ENCODE results near the gene OAF. TPM values are rescaled to one million over a fixed set of nuclear protein-coding genes. Genes with fewer than 3 reads are reported as not detected.

OAF gene
- polyA plus RNA-seq, 1 donor = 36.7 TPM

GRCh38 chr11:120200677-120201076 is 10.2 kb upstream of the OAF start:
- DNase-seq = no peak

DNA sequence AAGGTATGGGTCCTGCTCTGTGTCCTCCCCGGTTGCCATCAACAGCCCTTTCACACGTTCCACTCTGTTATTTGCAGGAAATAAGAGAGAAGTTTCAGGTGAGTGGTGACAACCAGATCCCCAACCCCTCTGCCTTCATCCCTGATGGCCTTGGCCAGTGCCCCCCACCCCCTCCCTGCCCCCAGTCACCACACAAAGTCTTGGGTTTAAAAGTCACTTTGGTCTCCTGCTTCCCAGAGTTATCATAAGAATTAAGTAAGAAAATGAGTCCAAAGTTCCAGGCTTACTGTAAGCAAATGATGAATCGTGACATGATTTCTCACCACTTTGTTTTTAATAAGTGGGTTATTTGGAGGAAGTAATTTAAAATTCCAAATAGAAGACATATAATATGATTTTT is 9.2 kb upstream of the OAF start:
- no peak for DNase-seq

DNA sequence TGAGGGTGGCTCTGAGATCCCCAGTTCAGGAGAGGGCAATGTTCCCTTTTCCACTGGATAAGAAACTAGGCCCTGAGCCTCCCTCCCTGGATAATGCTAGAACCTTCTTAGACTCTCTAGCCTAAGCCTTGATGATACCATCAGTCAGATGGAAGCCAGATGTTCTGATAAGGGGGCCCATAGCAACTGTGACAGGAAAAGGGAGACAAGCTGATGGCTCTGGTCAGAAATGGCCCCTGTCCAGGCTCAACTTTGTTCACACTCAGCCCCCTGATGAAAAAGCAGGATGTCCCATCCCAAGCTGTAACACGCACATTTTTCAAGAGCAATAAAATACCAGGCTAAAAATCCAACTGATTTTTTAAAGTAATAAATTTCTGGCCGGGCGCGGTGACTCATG is 7.2 kb upstream of the OAF start:
- DNase-seq = no peak

DNA sequence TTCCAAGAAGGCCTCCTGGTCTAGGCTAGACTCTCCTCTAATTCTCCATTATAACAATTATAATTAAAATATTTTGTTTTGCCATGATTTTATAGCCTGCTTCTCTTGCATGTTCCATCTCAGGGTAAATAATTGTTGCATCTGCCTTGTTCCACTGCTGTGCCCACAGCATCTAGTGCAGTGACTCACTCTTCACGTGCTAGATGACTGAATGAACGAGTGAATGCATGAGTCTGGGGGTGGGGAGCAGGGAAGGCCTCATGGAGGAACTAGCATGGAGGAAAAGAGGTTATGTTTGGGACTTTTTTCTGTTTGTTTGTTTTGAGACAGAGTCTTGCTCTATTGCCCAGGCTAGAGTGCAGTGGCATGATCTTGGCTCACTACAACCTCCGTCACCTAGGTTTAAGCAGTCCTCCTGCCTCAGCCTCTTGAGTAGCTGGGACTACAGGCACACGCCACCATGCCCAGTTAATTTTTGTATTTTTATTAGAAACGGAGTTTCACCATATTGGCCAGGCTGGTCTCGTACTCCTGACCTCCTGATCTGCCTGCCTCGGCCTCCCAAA is 5.2 kb upstream of the OAF start:
- no peak for DNase-seq

GRCh38 chr11:120207512-120207911 is 3.3 kb upstream of the OAF start:
- no peak for DNase-seq

DNA sequence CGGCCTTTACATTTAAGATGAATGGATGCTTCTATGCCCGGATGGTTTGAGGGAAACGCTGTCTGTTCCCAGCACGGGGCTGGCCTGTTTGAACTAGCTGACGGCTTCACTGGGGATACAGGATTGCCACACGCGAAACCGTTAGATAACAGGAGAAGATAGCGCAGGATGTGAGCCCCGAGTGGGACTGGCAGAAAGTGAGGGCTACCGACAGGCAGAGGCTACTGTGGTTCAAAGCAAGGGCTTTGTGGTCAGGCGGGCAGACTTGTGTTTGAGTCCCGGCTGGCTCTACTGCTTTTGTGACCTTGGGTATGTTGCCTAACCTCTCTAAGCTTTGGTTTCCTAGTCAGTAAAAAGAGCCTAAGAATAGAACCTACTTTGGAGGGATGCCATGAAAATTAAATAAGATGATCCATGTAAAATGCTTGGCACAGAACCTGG is 2.8 kb upstream of the OAF start:
- DNase-seq = no peak

DNA sequence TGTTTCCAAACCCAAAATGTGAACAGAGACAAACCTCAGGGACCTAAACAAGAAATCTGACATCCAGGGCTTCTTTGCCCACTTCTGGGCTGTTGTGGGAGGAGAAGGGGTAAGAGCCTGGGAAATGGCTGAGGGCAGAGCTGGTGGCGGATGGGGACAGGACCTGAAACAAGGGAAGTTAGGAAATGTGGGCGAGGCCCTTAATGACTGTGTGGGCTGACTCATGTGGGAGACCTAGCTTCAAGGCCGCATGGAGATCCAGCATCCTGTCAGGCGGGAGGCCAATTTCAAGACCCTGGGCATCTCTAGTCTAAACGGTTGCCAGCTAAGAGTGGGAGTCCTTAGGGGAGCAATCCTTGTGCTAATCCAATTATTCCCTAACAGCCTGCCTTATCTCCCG is 2.1 kb upstream of the OAF start:
- no peak for DNase-seq

- no peak for DNase-seq
Measured at GRCh38 chr11:120209746-120210625, 846 bp upstream of the OAF start.

DNA sequence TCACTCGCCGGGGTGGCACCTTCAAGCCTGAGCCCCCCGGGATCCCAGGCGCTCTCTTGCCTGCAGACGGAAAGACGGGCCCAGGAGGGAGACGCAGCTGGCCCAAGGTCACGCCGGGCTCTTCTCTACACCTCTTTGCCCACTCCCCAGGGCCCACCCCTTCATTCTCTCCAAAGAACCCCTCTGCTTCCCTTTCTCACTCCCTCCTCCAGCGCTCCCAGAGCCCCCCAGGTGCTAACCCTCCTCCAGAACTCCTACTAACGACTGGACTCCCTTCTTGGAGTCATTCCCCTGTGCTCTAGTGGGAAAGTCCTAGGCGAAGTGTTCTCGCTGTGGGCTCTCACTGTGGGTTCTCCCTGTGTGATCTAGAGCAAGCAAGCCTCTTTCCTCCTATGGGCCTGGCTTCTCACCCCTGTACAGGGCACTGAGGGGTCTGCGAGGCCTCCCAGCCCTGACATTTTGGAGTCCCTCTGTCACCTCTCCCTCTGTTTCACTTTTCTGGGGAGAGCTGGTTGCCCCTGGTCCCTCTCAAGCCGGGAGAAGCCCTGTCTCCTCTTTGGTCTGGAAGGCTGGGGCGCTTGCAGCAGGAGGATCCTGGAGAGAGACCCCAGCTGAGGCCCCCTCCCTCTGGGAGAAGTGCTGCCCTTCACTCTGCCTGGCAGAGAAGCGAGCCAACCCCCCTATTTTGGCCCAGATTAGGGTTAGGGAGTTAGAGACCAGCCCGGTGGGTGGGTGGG is 858 bp downstream of the OAF start:
- DNase-seq = no peak

- no peak for DNase-seq
Measured at GRCh38 chr11:120212259-120212878, 1.5 kb downstream of the OAF start.

- DNase-seq = no peak
Measured at GRCh38 chr11:120212926-120213325, 2.1 kb downstream of the OAF start.

DNA sequence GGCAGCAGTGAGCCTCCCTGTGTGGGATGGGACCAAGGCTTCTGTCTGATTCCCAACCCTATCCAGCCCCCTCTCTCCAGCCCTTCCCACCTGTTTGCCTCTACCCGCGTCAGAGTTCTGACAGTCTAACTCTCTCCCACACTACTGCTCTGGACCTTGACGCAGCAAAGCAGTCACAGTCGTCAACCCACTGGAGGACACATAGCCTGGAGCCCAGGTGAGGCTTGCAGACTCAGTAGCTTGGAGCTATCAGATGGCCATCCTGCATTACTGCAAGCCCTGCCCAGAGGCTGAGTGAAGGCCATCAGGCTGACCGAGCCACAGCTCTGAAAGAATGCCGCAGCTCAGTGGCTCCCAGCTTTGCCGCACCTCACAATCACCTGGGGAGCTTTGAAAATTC is 3.7 kb downstream of the OAF start:
- no peak for DNase-seq

DNA sequence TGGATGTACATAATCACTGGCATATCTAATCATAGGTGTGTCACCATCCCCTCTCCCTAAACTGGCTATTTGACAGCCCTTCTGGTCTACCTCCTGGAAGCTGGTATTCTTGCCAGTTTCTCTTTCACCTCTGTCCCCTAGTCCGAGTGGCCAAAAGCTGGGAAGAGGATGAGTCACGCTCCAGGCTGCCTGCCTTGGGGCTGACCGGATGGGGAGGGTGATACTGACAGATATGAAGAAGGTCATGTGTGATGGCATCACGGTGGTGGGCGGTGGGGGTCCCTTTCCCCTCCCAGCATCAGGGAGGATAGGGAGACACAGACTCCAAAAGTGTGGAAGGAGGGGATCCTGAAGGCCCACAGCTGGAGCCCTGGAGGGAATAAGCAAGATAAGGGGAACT is 4.8 kb downstream of the OAF start:
- DNase-seq = no peak

DNA sequence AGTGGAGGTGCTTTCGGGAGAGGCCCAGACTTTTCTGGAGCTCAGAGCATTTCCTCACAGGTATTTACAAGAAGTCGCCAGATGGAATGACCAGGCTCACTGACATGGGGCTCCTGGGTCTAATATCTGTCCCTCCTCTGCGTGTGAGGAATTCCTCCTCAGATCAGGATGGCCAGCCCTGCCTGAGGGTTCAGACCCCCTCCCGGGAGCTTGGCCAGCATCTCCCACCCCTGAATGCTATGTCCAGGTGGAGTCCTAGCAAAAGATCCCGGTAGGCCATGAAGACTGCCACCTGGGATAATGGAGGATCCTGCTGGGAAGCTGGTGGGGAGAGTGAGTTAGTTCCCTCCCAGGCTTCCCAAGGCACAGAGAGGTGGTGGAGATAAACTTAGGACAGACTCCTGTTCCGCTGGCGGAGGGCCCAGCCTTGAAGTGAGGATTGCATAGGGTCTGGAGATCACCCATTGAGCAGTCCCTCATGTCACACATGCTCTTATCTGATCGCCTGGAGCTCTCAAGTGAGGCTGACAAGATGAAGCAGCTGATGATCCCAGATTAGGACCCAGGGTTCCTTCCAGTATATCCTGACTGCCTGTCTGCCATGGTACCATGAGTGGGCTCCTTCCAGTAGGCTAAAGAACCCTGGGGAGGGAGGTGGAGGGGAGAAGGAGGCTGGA is 5.7 kb downstream of the OAF start:
- no peak for DNase-seq

- DNase-seq = no peak
Measured at GRCh38 chr11:120217526-120217925, 6.7 kb downstream of the OAF start.

DNA sequence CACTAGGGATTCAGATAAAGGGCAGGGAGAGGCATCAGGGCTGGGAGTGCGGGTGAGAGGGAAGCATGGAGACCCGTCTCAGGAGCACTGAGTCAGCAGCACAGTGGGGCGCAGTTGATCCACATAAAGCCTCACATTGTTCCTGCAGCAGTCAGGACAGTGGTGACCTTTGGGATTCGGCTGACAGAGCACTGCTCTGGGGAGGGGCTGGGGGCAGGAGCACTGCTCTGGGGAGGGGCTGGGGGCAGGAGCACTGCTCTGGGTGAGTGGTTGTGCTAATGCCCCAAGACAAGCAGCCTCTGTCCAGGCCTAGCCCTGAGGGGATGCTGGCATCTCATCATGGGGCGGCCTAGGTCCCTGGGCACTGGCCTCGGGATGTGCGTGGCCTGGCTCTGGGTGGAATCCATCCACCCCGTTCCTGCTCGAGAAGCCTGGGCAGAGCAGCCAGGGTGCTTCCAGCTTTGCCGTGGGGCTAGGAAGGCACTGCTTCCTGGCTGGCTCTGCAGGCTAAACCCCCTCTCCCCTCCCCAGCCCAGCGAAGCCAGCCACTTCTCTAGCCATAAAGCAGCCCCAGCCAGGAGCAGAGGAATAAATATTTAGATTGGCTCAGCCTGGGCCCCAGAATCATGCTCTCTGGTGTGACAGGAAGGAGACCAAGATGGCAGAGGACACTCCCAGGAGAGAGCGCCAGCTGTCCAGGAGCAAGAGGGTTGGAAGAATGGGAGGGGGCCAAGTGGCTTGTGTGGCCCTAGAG is 7.3 kb downstream of the OAF start:
- no peak for DNase-seq

GRCh38 chr11:120218695-120219033 is 7.8 kb downstream of the OAF start:
- DNase-seq = no peak

DNA sequence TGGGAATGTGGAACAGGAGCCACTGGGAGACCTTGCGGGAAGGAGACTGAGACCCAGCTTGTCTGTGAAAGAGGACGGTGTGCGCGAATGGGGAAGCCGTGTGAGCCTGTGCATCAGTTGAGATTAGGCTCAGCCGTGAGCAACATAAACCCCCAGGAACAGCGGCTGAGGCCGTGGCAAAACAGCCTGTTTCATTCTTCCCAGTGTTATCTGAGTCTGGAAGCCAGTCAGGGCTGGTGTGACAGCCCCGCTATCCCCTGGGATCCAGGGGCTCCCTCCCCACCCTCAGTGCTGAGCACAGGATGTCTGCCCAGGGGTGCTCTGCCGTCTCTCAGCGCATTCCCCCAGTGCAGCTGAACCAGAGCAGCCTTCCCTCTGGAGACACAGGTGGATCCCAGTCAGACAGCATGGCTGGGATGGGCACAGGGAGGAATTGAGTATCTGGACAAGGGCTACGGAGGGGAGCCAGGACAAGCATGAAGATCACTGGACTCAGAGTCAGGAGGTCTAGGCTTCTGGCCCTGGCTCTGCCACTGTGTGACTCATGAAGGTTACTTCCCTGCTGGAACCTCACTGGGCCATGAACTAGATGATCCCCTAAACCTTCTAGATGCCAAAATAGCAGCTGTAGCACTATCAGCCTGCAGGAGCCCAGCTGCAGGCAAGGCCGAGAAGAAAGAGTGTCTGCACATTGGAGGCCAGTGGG is 8.6 kb downstream of the OAF start:
- DNase-seq = no peak

GRCh38 chr11:120219938-120220746 is 9.3 kb downstream of the OAF start:
- DNase-seq = no peak

- DNase-seq = no peak
Measured at GRCh38 chr11:120220747-120221037, 9.9 kb downstream of the OAF start.

Data from left kidney (tissue), 2 donors.